ENCODE data around the gene PEX14.

Gene PEX14

GRCh38 chr1:10631811-10632593, 157.3 kb downstream of the PEX14 start:
- DNase-seq (ENCODE audit: low read depth in 4 of 4, low spot score in 1 of 4) = no peak

- no peak for DNase-seq (ENCODE audit: low read depth in 4 of 4, low spot score in 1 of 4)
Measured at GRCh38 chr1:10632691-10633090, 157.9 kb downstream of the PEX14 start.

GRCh38 chr1:10633416-10633815, 158.7 kb downstream of the PEX14 start:
- no peak for DNase-seq (ENCODE audit: low read depth in 4 of 4, low spot score in 1 of 4)

- no peak for DNase-seq (ENCODE audit: low read depth in 4 of 4, low spot score in 1 of 4)
Measured at GRCh38 chr1:10634075-10634427, 159.3 kb downstream of the PEX14 start.

GRCh38 chr1:10634428-10635084, 159.8 kb downstream of the PEX14 start:
- no peak for DNase-seq (ENCODE audit: low read depth in 4 of 4, low spot score in 1 of 4)

GRCh38 chr1:10635085-10635896, 160.5 kb downstream of the PEX14 start:
- DNase-seq (ENCODE audit: low read depth in 4 of 4, low spot score in 1 of 4) = no peak

- no peak for DNase-seq (ENCODE audit: low read depth in 4 of 4, low spot score in 1 of 4)
Measured at GRCh38 chr1:10635992-10636391, 161.2 kb downstream of the PEX14 start.

GRCh38 chr1:10637400-10637799, 162.7 kb downstream of the PEX14 start:
- no peak for DNase-seq (ENCODE audit: low read depth in 4 of 4, low spot score in 1 of 4)

GRCh38 chr1:10637834-10638558, 163.2 kb downstream of the PEX14 start:
- no peak for DNase-seq (ENCODE audit: low read depth in 4 of 4, low spot score in 1 of 4)

GRCh38 chr1:10638559-10639005, 163.8 kb downstream of the PEX14 start:
- no peak for DNase-seq (ENCODE audit: low read depth in 4 of 4, low spot score in 1 of 4)

GRCh38 chr1:10639011-10639774, 164.4 kb downstream of the PEX14 start:
- no peak for DNase-seq (ENCODE audit: low read depth in 4 of 4, low spot score in 1 of 4)

GRCh38 chr1:10639775-10640578, 165.2 kb downstream of the PEX14 start:
- no peak for DNase-seq (ENCODE audit: low read depth in 4 of 4, low spot score in 1 of 4)

GRCh38 chr1:10640843-10641553, 166.2 kb downstream of the PEX14 start:
- no peak for DNase-seq (ENCODE audit: low read depth in 4 of 4, low spot score in 1 of 4)

- no peak for DNase-seq (ENCODE audit: low read depth in 4 of 4, low spot score in 1 of 4)
Measured at GRCh38 chr1:10641976-10642375, 167.2 kb downstream of the PEX14 start.

- DNase-seq (ENCODE audit: low read depth in 4 of 4, low spot score in 1 of 4) = no peak
Measured at GRCh38 chr1:10642403-10643080, 167.8 kb downstream of the PEX14 start.

- no peak for DNase-seq (ENCODE audit: low read depth in 4 of 4, low spot score in 1 of 4)
Measured at GRCh38 chr1:10643607-10644306, 169.0 kb downstream of the PEX14 start.

- no peak for DNase-seq (ENCODE audit: low read depth in 4 of 4, low spot score in 1 of 4)
Measured at GRCh38 chr1:10644307-10645128, 169.8 kb downstream of the PEX14 start.
